CD14-positive monocyte (primary cell): Measurements from ENCODE around the gene TEX51. TPM values are rescaled to one million over a fixed set of nuclear protein-coding genes. Genes with fewer than 3 reads are reported as not detected.

Experiments
- DNase-seq, 3 donors: peaks; one replicate each; pipeline ENCODE4 v3.0.0-alpha.2; 2011 to 2022
- H2AFZ ChIP-seq: 2 replicates; pipeline ENCODE4 v1.6.0; 2012; ENCODE audit warnings: mild to moderate bottlenecking, low read depth, low read length, inconsistent platforms; ENCODE audit not compliant: insufficient read depth, poor library complexity, severe bottlenecking
- H3K27ac ChIP-seq, 2 donors: 1 replicate in 1 of 2; 2 replicates in 1 of 2; pipeline ENCODE4 v1.5.1; 2012 to 2013; ENCODE audit warnings: low read length in 2 of 2, control low read depth in 1 of 2, inconsistent platforms in 1 of 2, low read depth in 1 of 2, mild to moderate bottlenecking in 1 of 2
- H3K27me3 ChIP-seq, 2 donors: one replicate each; pipeline versions ENCODE4 v1.6.0 to v1.6.1; 2011 to 2013; ENCODE audit warnings: low read length in 2 of 2; ENCODE audit not compliant: control insufficient read depth in 2 of 2, insufficient read depth in 2 of 2
- H3K36me3 ChIP-seq, 2 donors: replicated peaks in 1 of 2; 1 replicate in 1 of 2; 2 replicates in 1 of 2; pipeline versions ENCODE4 v1.5.1 to v1.6.1; 2012 to 2013; ENCODE audit warnings: low read length in 2 of 2, control low read depth in 1 of 2, inconsistent platforms in 1 of 2, mild to moderate bottlenecking in 1 of 2; ENCODE audit not compliant: insufficient read depth in 2 of 2, control insufficient read depth in 1 of 2
- H3K4me1 ChIP-seq, 2 donors: 1 replicate in 1 of 2; 2 replicates in 1 of 2; pipeline versions ENCODE4 v1.5.1 to v1.6.1; 2012 to 2013; ENCODE audit warnings: low read length in 2 of 2, control low read depth in 1 of 2, inconsistent platforms in 1 of 2, mild to moderate bottlenecking in 1 of 2, moderate library complexity in 1 of 2; ENCODE audit not compliant: insufficient read depth in 2 of 2, control insufficient read depth in 1 of 2
- H3K4me2 ChIP-seq: replicated peaks from 2 replicates; pipeline ENCODE3; 2012; ENCODE audit warnings: low read length, moderate library complexity, mild to moderate bottlenecking; ENCODE audit not compliant: poor library complexity, severe bottlenecking; ENCODE audit errors: extremely low read depth
- H3K4me3 ChIP-seq, 3 experiments: fragments of 200-600 bp in 1 of 3; sonication (generic) in 1 of 3; replicated peaks in 1 of 3; 1 replicate in 2 of 3; 2 replicates in 1 of 3; pipeline ENCODE4 v1.5.1; 2011 to 2013; ENCODE audit warnings: low read length in 3 of 3, mild to moderate bottlenecking in 3 of 3, control low read depth in 2 of 3, low read depth in 2 of 3, inconsistent platforms in 1 of 3, moderate library complexity in 1 of 3
- H3K79me2 ChIP-seq: 2 replicates; pipeline ENCODE4 v1.6.0; 2012; ENCODE audit warnings: mild to moderate bottlenecking, control low read depth, inconsistent platforms, low read length, moderate library complexity; ENCODE audit not compliant: insufficient read depth
- H3K9ac ChIP-seq: 2 replicates; pipeline ENCODE4 v1.6.0; 2017; ENCODE audit warnings: low read length, mild to moderate bottlenecking; ENCODE audit not compliant: insufficient read depth, poor library complexity, severe bottlenecking
- H3K9me3 ChIP-seq, 2 donors: replicated peaks in 1 of 2; 1 replicate in 1 of 2; 2 replicates in 1 of 2; pipeline versions ENCODE4 v1.5.1 to v1.6.1; 2012 to 2013; ENCODE audit warnings: low read length in 2 of 2, control low read depth in 1 of 2; ENCODE audit not compliant: control insufficient read depth in 1 of 2, insufficient read depth in 1 of 2
- H4K20me1 ChIP-seq: 2 replicates; pipeline ENCODE4 v1.6.0; 2012; ENCODE audit warnings: mild to moderate bottlenecking, low read length, control low read depth, moderate library complexity; ENCODE audit not compliant: insufficient read depth
- H3K27ac Mint-ChIP-seq, 7 donors: one replicate each; pipeline ENCODE4 v1.8.0; 2020; ENCODE audit warnings: mild to moderate bottlenecking in 7 of 7, mixed read lengths in 7 of 7, moderate library complexity in 6 of 7, inconsistent platforms in 2 of 7
- H3K27me3 Mint-ChIP-seq, 3 donors: one replicate each; pipeline ENCODE4 v1.8.0; 2021 to 2022; ENCODE audit warnings: low read depth in 3 of 3, mild to moderate bottlenecking in 3 of 3, mixed read lengths in 3 of 3, moderate library complexity in 3 of 3, inconsistent platforms in 1 of 3
- H3K36me3 Mint-ChIP-seq, 2 donors: one replicate each; pipeline ENCODE4 v1.8.0; 2020; ENCODE audit warnings: mixed read lengths in 2 of 2, inconsistent platforms in 1 of 2, mild to moderate bottlenecking in 1 of 2
- H3K4me1 Mint-ChIP-seq: one replicate; pipeline ENCODE4 v1.8.0; 2020; ENCODE audit warnings: mild to moderate bottlenecking, mixed read lengths
- H3K4me3 Mint-ChIP-seq, 2 donors: one replicate each; pipeline ENCODE4 v1.8.0; 2020; ENCODE audit warnings: mild to moderate bottlenecking in 2 of 2, mixed read lengths in 2 of 2, moderate library complexity in 1 of 2
- H3K9me3 Mint-ChIP-seq, 7 donors: one replicate each; pipeline ENCODE4 v1.8.0; 2020 to 2022; ENCODE audit warnings: mixed read lengths in 7 of 7, mild to moderate bottlenecking in 6 of 7, moderate library complexity in 6 of 7, inconsistent platforms in 2 of 7
- CTCF ChIP-seq: fragments of 200-600 bp; IDR thresholded peaks from one replicate; pipeline ENCODE4 v1.8.0; 2022; ENCODE audit warnings: antibody characterized with exemption, mild to moderate bottlenecking
- WGBS: methylation state at CpG from one replicate; pipeline ENCODE4 v1.1.5; 2013; ENCODE audit warnings: missing lambda C conversion rate; ENCODE audit not compliant: insufficient coverage; 5-methylcytosine and 5-hydroxymethylcytosine counted together
- intact Hi-C, 2 donors: fragments of 100-400 bp; cut with micrococcal nuclease; formaldehyde crosslinking; loops; one replicate each; pipeline versions ENCODE4 v1.15.0 to v1.15.1; 2023
- polyA plus RNA-seq, 3 donors: library from polyadenylated mRNA; depleted of rRNA in 1 of 3; unstranded in 2 of 3; stranded (reverse) in 1 of 3; fragments of 300-500 nt in 2 of 3; fragments of >200 nt in 1 of 3; fragmentation: Illumina TruSeq in 2 of 3; gene quantifications; 1 replicate in 2 of 3; 2 replicates in 1 of 3; pipeline ENCODE4 v1.2.3, GENCODE V29; 2012 to 2021

Gene TEX51
- polyA plus RNA-seq, 3 donors = not detected

GRCh38 chr2:126889496-126890135 is 9.1 kb upstream of the TEX51 start:
- Mint-ChIP-seq H3K4me3 (no peak overlapping the region), H3K27me3 (peaks cover 5 to 9% (median 6%) of the 10 kb centered on the region in 3 donors), H3K27ac (no peak overlapping the region), H3K9me3 (peaks cover 0 to 5% (median under 1%) of the 10 kb centered on the region in 7 donors), H3K36me3 (no peaks in the 10 kb centered on the region), H3K4me1 (peaks cover 12% of the 10 kb centered on the region)
- H3K27ac ChIP-seq = no peak overlapping the region
- H2AFZ ChIP-seq = no peak overlapping the region
- no peak for DNase-seq
- 98% methylated on average over 4 of the region's 8 CpGs for WGBS
- H3K27me3 ChIP-seq = no peaks in the 10 kb centered on the region
- TF ChIP-seq CTCF = no peak
- no peaks in the 10 kb centered on the region for H3K79me2 ChIP-seq
- no peak overlapping the region for H3K4me3 ChIP-seq
- H3K4me1 ChIP-seq = peaks cover 12 to 16% of the 10 kb centered on the region in 2 donors
- H4K20me1 ChIP-seq = no peaks in the 10 kb centered on the region
- H3K9ac ChIP-seq = no peak overlapping the region
- H3K4me2 ChIP-seq = no peak overlapping the region
- intact Hi-C loops = no loop called here
- H3K36me3 ChIP-seq = no peaks in the 10 kb centered on the region
- no peaks in the 10 kb centered on the region for H3K9me3 ChIP-seq

- no peak overlapping the region for H3K4me2 ChIP-seq
- Mint-ChIP-seq H3K9me3 (peaks cover 0 to 7% (median 3%) of the 10 kb centered on the region in 7 donors), H3K4me3 (no peak overlapping the region)
Measured at GRCh38 chr2:126890136-126890510, 8.6 kb upstream of the TEX51 start.

More at GRCh38 chr2:126890136-126890510, 8.6 kb upstream of the TEX51 start:
- H3K27ac ChIP-seq = no peak overlapping the region
- peaks cover 12% of the 10 kb centered on the region for H3K4me1 Mint-ChIP-seq
- no peak overlapping the region for H3K9ac ChIP-seq
- H3K27me3 Mint-ChIP-seq = peaks cover 5 to 9% (median 6%) of the 10 kb centered on the region in 3 donors
- H3K4me1 ChIP-seq = peaks cover 12 to 16% of the 10 kb centered on the region in 2 donors
- H3K27me3 ChIP-seq = no peaks in the 10 kb centered on the region
- no peak overlapping the region for H3K27ac Mint-ChIP-seq
- no peak for TF ChIP-seq CTCF
- no peaks in the 10 kb centered on the region for H3K36me3 Mint-ChIP-seq
- no peak for DNase-seq
- H3K4me3 ChIP-seq = no peak overlapping the region
- no peak overlapping the region for H2AFZ ChIP-seq
- no peaks in the 10 kb centered on the region for H3K79me2 ChIP-seq
- WGBS = 95% methylated on average over 3 of the region's 5 CpGs
- no peaks in the 10 kb centered on the region for H3K9me3 ChIP-seq
- H4K20me1 ChIP-seq = no peaks in the 10 kb centered on the region
- no peaks in the 10 kb centered on the region for H3K36me3 ChIP-seq
- intact Hi-C loops = no loop called here
